C4-2B (cell line): ENCODE measurements around the gene ITGA6.

Source experiments
- CTCF ChIP-seq: fragments of 450-650 bp; conservative IDR thresholded peaks from 2 replicates; pipeline ENCODE4 v1.5.1; 2017; ENCODE audit warnings: mild to moderate bottlenecking
- ZFX ChIP-seq: fragments of 450-650 bp; IDR thresholded peaks from 2 replicates; pipeline ENCODE4 v1.6.1; 2017

- TF ChIP-seq CTCF (no peak), ZFX (no peak)
Measured at GRCh38 chr2:172425336-172425735, 2.0 kb upstream of the ITGA6 start.
